ENCODE data around the gene FSTL1. TPM values are rescaled to one million over a fixed set of nuclear protein-coding genes. Genes with fewer than 3 reads are reported as not detected.

The FSTL1 gene
- total RNA-seq, 2 experiments from 2014 or later: 0.31 to 1.1 TPM

Other genes with a start within 250 kb of the FSTL1 start
- not detected for gene GPR156, start 165.8 kb downstream of the FSTL1 start, total RNA-seq
- gene LRRC58, start 101.6 kb downstream of the FSTL1 start, total RNA-seq: 10 to 100 TPM; 21.5 to 22.8 TPM
- gene NDUFB4, start 145.3 kb upstream of the FSTL1 start, total RNA-seq: 100 to 1,000 TPM; 120 to 121 TPM
- 1 to 10 TPM; 1.7 to 2.0 TPM for gene HGD, start 231.2 kb upstream of the FSTL1 start, total RNA-seq